Naive thymus-derived CD8-positive, alpha-beta T cell (primary cell): ENCODE measurements around the gene FBXW10. TPM values are rescaled to one million over a fixed set of nuclear protein-coding genes. Genes with fewer than 3 reads are reported as not detected.
A peak's percentile ranks its signal among the peaks of the same experiment; 100 is the strongest.
"Not testable (repeated sequence)": the region's sequence is repeated elsewhere in the genome, so short reads cannot be mapped to it uniquely, and the experiment has no call there.

Experiments used
- ATAC-seq, 2 donors: fragments of 150-1000 bp; cut with Tn5 transposase in 1 of 2; sonication (Bioruptor Pico), chemical (Tn5 transposase) in 1 of 2; 1 replicate in 1 of 2; 2 replicates in 1 of 2; pipeline ENCODE4 v1.10.0; 2021; ENCODE audit warnings: mild to moderate bottlenecking in 2 of 2, moderate library complexity in 2 of 2
- POLR2A ChIA-PET: fragments of 350-600 bp; sonication (Branson Sonifier 250); formaldehyde crosslinking; loops from one replicate; lab custom pipeline; 2021; ENCODE audit warnings: antibody characterized with exemption; lab: Charles Lee
- DNase-seq, 10 donors: peaks; one replicate each; pipeline versions ENCODE4 v3.0.0 to v3.0.0-alpha.2; 2020 to 2022
- H3K27ac Mint-ChIP-seq, 10 donors: one replicate each; pipeline ENCODE4 v1.8.0; 2020 to 2022; ENCODE audit warnings: mild to moderate bottlenecking in 10 of 10, mixed read lengths in 10 of 10, moderate library complexity in 4 of 10, inconsistent platforms in 1 of 10
- H3K27me3 Mint-ChIP-seq, 5 donors: one replicate each; pipeline ENCODE4 v1.8.0; 2021 to 2022; ENCODE audit warnings: mixed read lengths in 5 of 5
- H3K36me3 Mint-ChIP-seq, 3 donors: one replicate each; pipeline ENCODE4 v1.8.0; 2020 to 2022; ENCODE audit warnings: mixed read lengths in 3 of 3, mild to moderate bottlenecking in 2 of 3, inconsistent platforms in 1 of 3
- H3K4me1 Mint-ChIP-seq, 4 donors: one replicate each; pipeline ENCODE4 v1.8.0; 2021 to 2022; ENCODE audit warnings: mixed read lengths in 4 of 4
- H3K4me3 Mint-ChIP-seq, 10 donors: one replicate each; pipeline ENCODE4 v1.8.0; 2020 to 2022; ENCODE audit warnings: mild to moderate bottlenecking in 10 of 10, mixed read lengths in 10 of 10, moderate library complexity in 6 of 10, inconsistent platforms in 1 of 10
- H3K9me3 Mint-ChIP-seq, 9 donors: one replicate each; pipeline ENCODE4 v1.8.0; 2020 to 2022; ENCODE audit warnings: mixed read lengths in 9 of 9, mild to moderate bottlenecking in 3 of 9, inconsistent platforms in 1 of 9, moderate library complexity in 1 of 9
- polyA plus RNA-seq, 3 donors: library from polyadenylated mRNA; unstranded; fragments of 300-500 nt; fragmentation: Illumina TruSeq; gene quantifications; one replicate each; pipeline ENCODE4 v1.2.3, GENCODE V29; 2021
- total RNA-seq, 8 experiments: library from RNA in 2 of 8; stranded (reverse) in 2 of 8; gene quantifications; one replicate each; pipeline ENCODE4 v1.2.3 and lab custom pipeline; 2021 to 2026

The FBXW10 gene
- total RNA-seq = not detected
- polyA plus RNA-seq = not detected
- 0 to 0.26 (median 0) reads per million in 6 experiments for total RNA-seq (lab: John Stamatoyannopoulos, UW)

- H3K36me3 Mint-ChIP-seq, H3K9me3 Mint-ChIP-seq, H3K27ac Mint-ChIP-seq, H3K4me1 Mint-ChIP-seq, H3K27me3 Mint-ChIP-seq, ATAC-seq, POLR2A ChIA-PET, DNase-seq, H3K4me3 Mint-ChIP-seq: not testable (repeated sequence)
These were observed at the start of gene FBXW10 for GRCh38 chr17:18743699-18744421. Gene FBXW10 (plus strand): TSS chr17:18744054. CDS start chr17:18744245, 191 bp downstream.

- ATAC-seq, H3K4me3 Mint-ChIP-seq, H3K27me3 Mint-ChIP-seq, H3K36me3 Mint-ChIP-seq, H3K27ac Mint-ChIP-seq, DNase-seq, POLR2A ChIA-PET, H3K9me3 Mint-ChIP-seq: not testable (repeated sequence)
- peaks cover 7 to 12% (median 9%) of the 10 kb centered on the region in 4 donors for H3K4me1 Mint-ChIP-seq
These were observed 48.7 kb upstream of the FBXW10 start for GRCh38 chr17:18695143-18695542.

GRCh38 chr17:18698473-18699103, 45.3 kb upstream of the FBXW10 start:
- DNase-seq, H3K36me3 Mint-ChIP-seq, H3K27me3 Mint-ChIP-seq, POLR2A ChIA-PET, H3K9me3 Mint-ChIP-seq, ATAC-seq: not testable (repeated sequence)
- peaks cover 7 to 12% (median 9%) of the 10 kb centered on the region in 4 donors for H3K4me1 Mint-ChIP-seq
- peak overlapping the region; percentile 90 to 94 (median 92) for H3K4me3 Mint-ChIP-seq
- H3K27ac Mint-ChIP-seq = peak overlapping the region in 5 of 10 donors; percentile 85 to 93 (median 92)

GRCh38 chr17:18705955-18706354, 37.9 kb upstream of the FBXW10 start:
- ATAC-seq, POLR2A ChIA-PET, H3K27ac Mint-ChIP-seq, H3K36me3 Mint-ChIP-seq, H3K9me3 Mint-ChIP-seq, H3K4me3 Mint-ChIP-seq, DNase-seq, H3K4me1 Mint-ChIP-seq, H3K27me3 Mint-ChIP-seq: not testable (repeated sequence)

GRCh38 chr17:18708215-18708614, 35.6 kb upstream of the FBXW10 start:
- not testable (repeated sequence) for H3K9me3 Mint-ChIP-seq

GRCh38 chr17:18712354-18712999, 31.4 kb upstream of the FBXW10 start:
- H3K36me3 Mint-ChIP-seq, H3K4me3 Mint-ChIP-seq, H3K4me1 Mint-ChIP-seq, H3K9me3 Mint-ChIP-seq, H3K27me3 Mint-ChIP-seq, POLR2A ChIA-PET, H3K27ac Mint-ChIP-seq: not testable (repeated sequence)
- peak; percentile 73 to 88 for ATAC-seq
- DNase-seq = peak; percentile 39 to 80 (median 53)

More at GRCh38 chr17:18708215-18708614, 35.6 kb upstream of the FBXW10 start:
- DNase-seq, H3K27me3 Mint-ChIP-seq, H3K36me3 Mint-ChIP-seq, H3K4me3 Mint-ChIP-seq, ATAC-seq, H3K4me1 Mint-ChIP-seq, POLR2A ChIA-PET, H3K27ac Mint-ChIP-seq: not testable (repeated sequence)

- H3K27ac Mint-ChIP-seq, H3K4me1 Mint-ChIP-seq, ATAC-seq, H3K9me3 Mint-ChIP-seq, POLR2A ChIA-PET, H3K27me3 Mint-ChIP-seq, H3K4me3 Mint-ChIP-seq, H3K36me3 Mint-ChIP-seq, DNase-seq: not testable (repeated sequence)
These were observed 25.0 kb upstream of the FBXW10 start for GRCh38 chr17:18718643-18719427.

- H3K36me3 Mint-ChIP-seq, ATAC-seq, H3K4me1 Mint-ChIP-seq, DNase-seq, H3K9me3 Mint-ChIP-seq, H3K4me3 Mint-ChIP-seq, POLR2A ChIA-PET, H3K27ac Mint-ChIP-seq, H3K27me3 Mint-ChIP-seq: not testable (repeated sequence)
These were observed 24.3 kb upstream of the FBXW10 start for GRCh38 chr17:18719428-18720110.

- ATAC-seq, H3K27me3 Mint-ChIP-seq, H3K9me3 Mint-ChIP-seq, POLR2A ChIA-PET, H3K36me3 Mint-ChIP-seq, H3K4me1 Mint-ChIP-seq, H3K27ac Mint-ChIP-seq, DNase-seq, H3K4me3 Mint-ChIP-seq: not testable (repeated sequence)
These were observed 21.9 kb upstream of the FBXW10 start for GRCh38 chr17:18721775-18722547.

- POLR2A ChIA-PET, H3K9me3 Mint-ChIP-seq, ATAC-seq: not testable (repeated sequence)
These were observed 21.2 kb upstream of the FBXW10 start for GRCh38 chr17:18722612-18723011.

GRCh38 chr17:18723509-18723908, 20.3 kb upstream of the FBXW10 start:
- H3K27ac Mint-ChIP-seq, DNase-seq, H3K36me3 Mint-ChIP-seq, ATAC-seq, H3K4me1 Mint-ChIP-seq, POLR2A ChIA-PET, H3K9me3 Mint-ChIP-seq, H3K4me3 Mint-ChIP-seq, H3K27me3 Mint-ChIP-seq: not testable (repeated sequence)

More at GRCh38 chr17:18722612-18723011, 21.2 kb upstream of the FBXW10 start:
- H3K4me3 Mint-ChIP-seq, H3K36me3 Mint-ChIP-seq, H3K4me1 Mint-ChIP-seq, H3K27me3 Mint-ChIP-seq, H3K27ac Mint-ChIP-seq, DNase-seq: not testable (repeated sequence)

- H3K27ac Mint-ChIP-seq, POLR2A ChIA-PET, H3K4me1 Mint-ChIP-seq, H3K9me3 Mint-ChIP-seq, DNase-seq, H3K4me3 Mint-ChIP-seq, ATAC-seq, H3K27me3 Mint-ChIP-seq, H3K36me3 Mint-ChIP-seq: not testable (repeated sequence)
These were observed 11.4 kb upstream of the FBXW10 start for GRCh38 chr17:18732438-18732837.
